ENCODE results near the gene ADAMTSL5. TPM values are rescaled to one million over a fixed set of nuclear protein-coding genes. Genes with fewer than 3 reads are reported as not detected.

ADAMTSL5 gene
- total RNA-seq, 2 donors from 2014 or later, result 3.0 to 3.9 TPM

- no peak for ATAC-seq (replicated peaks)
- Mint-ChIP-seq H3K27ac (no peak overlapping the region), H3K4me1 (no peaks in the 10 kb centered on the region), H3K36me3 (ENCODE audit: low read depth) (peaks cover 13% of the 10 kb centered on the region), H3K9me3 (no peaks in the 10 kb centered on the region), H3K4me3 (no peak overlapping the region), H3K27me3 (no peaks in the 10 kb centered on the region)
Observed at GRCh38 chr19:1474011-1474764, 38.6 kb downstream of the ADAMTSL5 start.

- no peak for ATAC-seq (replicated peaks)
- Mint-ChIP-seq H3K4me3 (no peak overlapping the region), H3K9me3 (no peaks in the 10 kb centered on the region), H3K27ac (no peak overlapping the region), H3K27me3 (no peaks in the 10 kb centered on the region), H3K36me3 (ENCODE audit: low read depth) (peaks cover 8% of the 10 kb centered on the region), H3K4me1 (no peaks in the 10 kb centered on the region)
Observed at GRCh38 chr19:1473085-1473851, 39.6 kb downstream of the ADAMTSL5 start.

GRCh38 chr19:1472231-1473084 is 40.4 kb downstream of the ADAMTSL5 start:
- H3K27ac Mint-ChIP-seq, result no peak overlapping the region
- H3K9me3 Mint-ChIP-seq, result no peaks in the 10 kb centered on the region
- H3K36me3 Mint-ChIP-seq (ENCODE audit: low read depth), result peaks cover 7% of the 10 kb centered on the region
- H3K27me3 Mint-ChIP-seq, result no peaks in the 10 kb centered on the region
- H3K4me1 Mint-ChIP-seq, result no peaks in the 10 kb centered on the region
- no peak for ATAC-seq (replicated peaks)
- no peak overlapping the region for H3K4me3 Mint-ChIP-seq

- Mint-ChIP-seq H3K27me3 (no peaks in the 10 kb centered on the region), H3K4me3 (peak overlapping the region; percentile 62), H3K36me3 (ENCODE audit: low read depth) (no peaks in the 10 kb centered on the region), H3K4me1 (no peaks in the 10 kb centered on the region), H3K9me3 (no peaks in the 10 kb centered on the region), H3K27ac (no peak overlapping the region)
- no peak for ATAC-seq (replicated peaks)
Observed at GRCh38 chr19:1471515-1472160, 41.2 kb downstream of the ADAMTSL5 start.

DNA sequence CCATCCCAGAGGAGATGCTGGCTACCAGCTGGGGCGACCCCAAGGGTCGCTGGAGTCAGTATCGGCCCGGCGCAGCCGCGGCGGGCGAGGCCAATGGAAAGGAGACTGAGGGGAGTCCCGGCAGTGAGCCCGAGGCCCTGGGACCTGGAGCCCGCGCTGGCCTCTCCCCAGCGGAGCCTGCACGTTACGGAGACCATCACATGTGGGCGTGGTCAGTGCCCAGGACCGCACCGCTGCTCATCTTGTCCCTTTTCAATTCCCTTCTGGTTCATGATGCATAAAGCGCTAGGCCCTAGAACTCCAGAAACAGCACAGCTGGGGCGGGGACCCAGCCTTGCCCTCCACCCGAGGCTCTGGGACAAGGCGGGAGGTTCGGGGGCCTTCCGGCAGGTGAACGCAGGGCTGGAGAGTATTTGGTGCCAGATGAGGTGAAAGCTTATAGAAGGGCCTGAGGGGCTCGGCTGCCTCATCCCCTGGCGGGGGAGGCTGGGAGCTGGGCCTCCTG is 41.8 kb downstream of the ADAMTSL5 start:
- H3K4me1 Mint-ChIP-seq, result no peaks in the 10 kb centered on the region
- H3K27me3 Mint-ChIP-seq, result no peaks in the 10 kb centered on the region
- peak; percentile 52 for ATAC-seq (replicated peaks)
- no peak overlapping the region for H3K27ac Mint-ChIP-seq
- no peaks in the 10 kb centered on the region for H3K9me3 Mint-ChIP-seq
- H3K4me3 Mint-ChIP-seq, result peak overlapping the region; percentile 62
- no peaks in the 10 kb centered on the region for H3K36me3 Mint-ChIP-seq (ENCODE audit: low read depth)

- no peaks in the 10 kb centered on the region for H3K4me1 Mint-ChIP-seq
- H3K4me3 Mint-ChIP-seq, result peak overlapping the region; percentile 62
- no peaks in the 10 kb centered on the region for H3K27me3 Mint-ChIP-seq
- peak; percentile 70 for ATAC-seq (replicated peaks)
- H3K36me3 Mint-ChIP-seq (ENCODE audit: low read depth), result no peaks in the 10 kb centered on the region
- H3K27ac Mint-ChIP-seq, result no peak overlapping the region
- H3K9me3 Mint-ChIP-seq, result no peaks in the 10 kb centered on the region
Observed at GRCh38 chr19:1470305-1471009, 42.4 kb downstream of the ADAMTSL5 start.

GRCh38 chr19:1470055-1470304 is 42.8 kb downstream of the ADAMTSL5 start:
- ATAC-seq (replicated peaks), result peak; percentile 2
- H3K27me3 Mint-ChIP-seq, result no peaks in the 10 kb centered on the region
- no peaks in the 10 kb centered on the region for H3K9me3 Mint-ChIP-seq
- no peaks in the 10 kb centered on the region for H3K36me3 Mint-ChIP-seq (ENCODE audit: low read depth)
- H3K4me1 Mint-ChIP-seq, result no peaks in the 10 kb centered on the region
- H3K4me3 Mint-ChIP-seq, result peak overlapping the region; percentile 62
- no peak overlapping the region for H3K27ac Mint-ChIP-seq

DNA sequence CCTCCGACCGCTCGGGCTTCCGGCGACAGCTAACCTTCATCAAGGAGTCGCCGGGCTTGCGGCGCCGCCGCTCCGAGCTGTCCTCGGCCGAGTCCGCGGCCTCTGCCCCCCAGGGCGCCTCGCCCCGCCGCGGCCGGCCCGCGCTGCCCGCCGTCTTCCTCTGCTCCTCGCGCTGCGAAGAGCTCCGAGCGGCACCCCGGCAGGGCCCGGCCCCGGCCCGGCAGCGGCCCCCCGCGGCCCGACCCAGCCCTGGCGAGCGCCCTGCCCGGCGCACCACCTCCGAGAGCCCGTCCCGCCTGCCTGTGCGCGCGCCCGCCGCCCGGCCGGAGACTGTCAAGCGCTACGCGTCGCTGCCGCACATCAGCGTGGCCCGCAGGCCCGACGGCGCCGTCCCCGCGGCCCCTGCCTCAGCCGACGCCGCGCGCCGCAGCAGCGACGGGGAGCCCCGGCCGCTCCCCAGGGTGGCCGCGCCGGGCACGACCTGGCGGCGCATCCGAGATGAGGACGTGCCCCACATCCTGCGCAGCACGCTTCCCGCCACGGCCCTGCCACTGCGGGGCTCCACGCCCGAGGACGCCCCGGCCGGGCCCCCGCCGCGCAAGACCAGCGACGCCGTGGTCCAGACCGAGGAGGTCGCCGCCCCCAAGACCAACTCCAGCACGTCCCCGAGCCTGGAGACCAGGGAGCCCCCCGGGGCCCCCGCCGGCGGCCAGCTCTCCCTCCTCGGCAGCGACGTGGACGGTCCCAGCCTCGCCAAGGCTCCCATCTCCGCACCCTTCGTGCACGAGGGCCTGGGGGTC is 43.4 kb downstream of the ADAMTSL5 start:
- ATAC-seq (replicated peaks), result peak; percentile 24
- H3K27ac Mint-ChIP-seq, result no peak overlapping the region
- no peaks in the 10 kb centered on the region for H3K36me3 Mint-ChIP-seq (ENCODE audit: low read depth)
- H3K27me3 Mint-ChIP-seq, result no peaks in the 10 kb centered on the region
- peak overlapping the region; percentile 62 for H3K4me3 Mint-ChIP-seq
- no peaks in the 10 kb centered on the region for H3K4me1 Mint-ChIP-seq
- H3K9me3 Mint-ChIP-seq, result no peaks in the 10 kb centered on the region

DNA sequence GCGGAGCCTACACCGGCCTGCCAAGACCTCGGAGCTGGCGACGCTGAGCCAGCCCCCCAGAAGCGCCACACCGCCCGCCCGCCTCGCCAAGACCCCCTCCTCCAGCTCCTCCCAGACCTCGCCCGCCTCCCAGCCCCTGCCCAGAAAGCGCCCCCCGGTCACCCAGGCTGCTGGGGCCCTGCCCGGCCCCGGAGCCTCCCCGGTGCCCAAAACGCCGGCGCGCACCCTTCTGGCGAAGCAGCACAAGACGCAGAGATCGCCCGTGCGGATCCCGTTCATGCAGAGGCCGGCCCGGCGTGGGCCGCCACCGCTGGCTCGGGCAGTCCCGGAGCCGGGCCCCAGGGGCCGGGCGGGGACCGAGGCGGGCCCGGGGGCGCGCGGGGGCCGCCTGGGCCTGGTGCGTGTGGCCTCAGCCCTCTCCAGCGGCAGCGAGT is 44.0 kb downstream of the ADAMTSL5 start:
- peak; percentile 6 for ATAC-seq (replicated peaks)
- Mint-ChIP-seq H3K27ac (no peak overlapping the region), H3K36me3 (ENCODE audit: low read depth) (no peaks in the 10 kb centered on the region), H3K9me3 (no peaks in the 10 kb centered on the region), H3K4me3 (no peak overlapping the region), H3K4me1 (no peaks in the 10 kb centered on the region), H3K27me3 (no peaks in the 10 kb centered on the region)

GRCh38 chr19:1468274-1468820 is 44.5 kb downstream of the ADAMTSL5 start:
- Mint-ChIP-seq H3K27me3 (no peaks in the 10 kb centered on the region), H3K4me1 (no peaks in the 10 kb centered on the region), H3K36me3 (ENCODE audit: low read depth) (no peaks in the 10 kb centered on the region), H3K4me3 (no peak overlapping the region), H3K27ac (no peak overlapping the region), H3K9me3 (no peaks in the 10 kb centered on the region)
- no peak for ATAC-seq (replicated peaks)

- H3K4me3 Mint-ChIP-seq, result no peak overlapping the region
Observed at GRCh38 chr19:1467490-1468273, 45.1 kb downstream of the ADAMTSL5 start.

GRCh38 chr19:1467215-1467489 is 45.7 kb downstream of the ADAMTSL5 start:
- Mint-ChIP-seq H3K27me3 (no peaks in the 10 kb centered on the region), H3K4me1 (no peaks in the 10 kb centered on the region), H3K9me3 (no peaks in the 10 kb centered on the region), H3K4me3 (no peak overlapping the region), H3K27ac (no peak overlapping the region), H3K36me3 (ENCODE audit: low read depth) (no peaks in the 10 kb centered on the region)
- ATAC-seq (replicated peaks), result no peak

More at GRCh38 chr19:1467490-1468273, 45.1 kb downstream of the ADAMTSL5 start:
- Mint-ChIP-seq H3K36me3 (ENCODE audit: low read depth) (no peaks in the 10 kb centered on the region), H3K27me3 (no peaks in the 10 kb centered on the region), H3K4me1 (no peaks in the 10 kb centered on the region), H3K9me3 (no peaks in the 10 kb centered on the region), H3K27ac (no peak overlapping the region)
- ATAC-seq (replicated peaks), result no peak
